Spinal cord (tissue), 10 donors: ENCODE data around the gene CFD. TPM values are rescaled to one million over a fixed set of nuclear protein-coding genes. Genes with fewer than 3 reads are reported as not detected.

Source experiments
- DNase-seq, 6 donors: peaks; one replicate each; pipeline versions ENCODE4 v3.0.0 to v3.0.0-alpha.2; 2013 to 2015; ENCODE audit warnings: low spot score in 6 of 6, low read depth in 4 of 6
- H3K27ac ChIP-seq: one replicate; pipeline ENCODE4 v1.5.1; 2013; ENCODE audit warnings: low read depth, low read length, control low read depth
- H3K27me3 ChIP-seq: one replicate; pipeline ENCODE4 v1.6.1; 2013; ENCODE audit warnings: low read length; ENCODE audit not compliant: control insufficient read depth, insufficient read depth
- H3K36me3 ChIP-seq: one replicate; pipeline ENCODE4 v1.6.1; 2013; ENCODE audit warnings: low read length; ENCODE audit not compliant: control insufficient read depth, insufficient read depth
- H3K4me1 ChIP-seq: one replicate; pipeline ENCODE4 v1.6.1; 2013; ENCODE audit warnings: low read length; ENCODE audit not compliant: control insufficient read depth, insufficient read depth
- H3K4me3 ChIP-seq: one replicate; pipeline ENCODE4 v1.5.1; 2013; ENCODE audit warnings: low read depth, low read length, control low read depth
- H3K9me3 ChIP-seq: one replicate; pipeline ENCODE4 v1.6.1; 2013; ENCODE audit warnings: low read length; ENCODE audit not compliant: control insufficient read depth, insufficient read depth
- WGBS: methylation state at CpG from one replicate; pipeline ENCODE4 v1.1.5; 2013; ENCODE audit warnings: missing lambda C conversion rate; ENCODE audit not compliant: insufficient coverage; 5-methylcytosine and 5-hydroxymethylcytosine counted together
- polyA plus RNA-seq, 2 donors: library from polyadenylated mRNA; unstranded; fragments of 120-200 nt; gene quantifications; one replicate each; pipeline ENCODE4 v1.2.1, GENCODE V29; 2013; ENCODE audit not compliant: insufficient read length in 2 of 2
- total RNA-seq, 2 donors: library from RNA; depleted of rRNA in 1 of 2; stranded (reverse); fragments of 120-200 nt in 1 of 2; fragments of >200 nt in 1 of 2; gene quantifications; one replicate each; pipeline versions ENCODE4 v1.2.3 to v1.2.4, GENCODE V29; 2013 to 2014
- donor health status: healthy.

The CFD gene
- total and polyA plus RNA-seq, 4 donors: 2.8 to 6.5 (median 4.6) TPM

DNA sequence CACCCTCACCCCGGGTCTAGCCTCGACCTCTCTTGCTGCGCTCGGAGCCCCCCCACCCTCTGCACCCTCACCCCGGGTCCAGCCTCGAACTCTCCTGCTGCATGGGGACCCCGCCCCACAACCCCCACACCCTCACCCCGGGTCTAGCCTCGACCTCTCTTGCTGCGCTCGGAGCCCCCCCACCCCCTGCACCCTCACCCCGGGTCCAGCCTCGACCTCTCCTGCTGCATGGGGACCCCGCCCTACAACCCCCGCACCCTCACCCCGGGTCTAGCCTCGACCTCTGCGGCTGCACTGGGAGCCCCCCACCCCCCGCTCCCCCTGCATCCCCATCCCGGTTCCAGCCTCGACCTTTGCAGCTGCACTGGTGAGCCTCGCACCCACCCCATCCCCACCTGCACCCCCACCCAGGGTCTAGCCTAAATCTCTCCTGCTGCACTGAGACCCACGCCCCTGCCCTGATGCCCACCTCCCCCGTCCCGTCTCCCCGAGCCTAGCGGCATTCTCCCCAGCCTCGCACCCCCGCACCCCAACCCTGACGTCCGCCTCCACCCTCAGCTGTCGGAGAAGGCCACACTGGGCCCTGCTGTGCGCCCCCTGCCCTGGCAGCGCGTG is 1.8 kb downstream of the CFD start:
- Histone ChIP-seq H3K36me3 (peaks cover 20% of the 10 kb centered on the region), H3K9me3 (no peaks in the 10 kb centered on the region), H3K27me3 (peaks cover 40% of the 10 kb centered on the region), H3K4me1 (peaks cover 10% of the 10 kb centered on the region), H3K27ac (no peak overlapping the region), H3K4me3 (no peak overlapping the region)
- 61% methylated on average over 23 of the region's 35 CpGs for WGBS
- DNase-seq: no peak

DNA sequence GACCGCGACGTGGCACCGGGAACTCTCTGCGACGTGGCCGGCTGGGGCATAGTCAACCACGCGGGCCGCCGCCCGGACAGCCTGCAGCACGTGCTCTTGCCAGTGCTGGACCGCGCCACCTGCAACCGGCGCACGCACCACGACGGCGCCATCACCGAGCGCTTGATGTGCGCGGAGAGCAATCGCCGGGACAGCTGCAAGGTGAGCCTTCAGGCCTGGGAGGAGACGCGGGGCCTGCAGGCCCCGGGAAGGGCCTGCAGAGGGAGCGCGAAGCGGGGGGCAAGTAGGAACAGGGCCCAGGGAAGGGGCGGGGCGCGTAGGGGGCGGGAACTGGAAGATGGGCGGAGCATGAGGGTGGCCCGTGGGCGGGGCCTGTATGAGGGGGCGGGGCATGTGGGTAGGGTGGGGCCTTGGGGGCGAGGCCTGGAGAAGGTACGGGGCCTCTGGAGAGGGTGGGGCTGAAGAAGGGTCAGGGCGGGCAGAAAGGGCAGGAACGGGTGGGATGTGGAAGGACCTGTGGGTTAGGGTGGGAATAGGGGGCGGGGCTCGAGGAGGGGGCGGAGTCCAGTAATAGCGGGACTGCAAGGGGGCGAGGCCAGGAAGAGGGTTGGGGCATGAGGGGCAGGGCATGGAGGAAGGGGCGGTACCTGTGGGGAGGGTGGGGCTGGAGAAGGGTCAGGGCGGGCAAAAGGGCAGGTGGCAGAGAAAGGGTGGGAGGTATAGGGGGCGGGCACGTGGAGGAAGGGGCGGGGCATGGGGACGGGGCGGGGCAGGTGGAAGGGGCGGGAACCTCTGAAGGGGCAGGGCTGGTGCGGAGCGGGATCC is 2.5 kb downstream of the CFD start:
- Histone ChIP-seq H3K9me3 (no peaks in the 10 kb centered on the region), H3K4me3 (no peak overlapping the region), H3K27me3 (peaks cover 40% of the 10 kb centered on the region), H3K36me3 (peaks cover 24% of the 10 kb centered on the region), H3K27ac (no peak overlapping the region), H3K4me1 (peaks cover 12% of the 10 kb centered on the region)
- 12% methylated on average over 57 of the region's 60 CpGs for WGBS
- DNase-seq: peak in 1 of 6 donors; percentile 32

DNA sequence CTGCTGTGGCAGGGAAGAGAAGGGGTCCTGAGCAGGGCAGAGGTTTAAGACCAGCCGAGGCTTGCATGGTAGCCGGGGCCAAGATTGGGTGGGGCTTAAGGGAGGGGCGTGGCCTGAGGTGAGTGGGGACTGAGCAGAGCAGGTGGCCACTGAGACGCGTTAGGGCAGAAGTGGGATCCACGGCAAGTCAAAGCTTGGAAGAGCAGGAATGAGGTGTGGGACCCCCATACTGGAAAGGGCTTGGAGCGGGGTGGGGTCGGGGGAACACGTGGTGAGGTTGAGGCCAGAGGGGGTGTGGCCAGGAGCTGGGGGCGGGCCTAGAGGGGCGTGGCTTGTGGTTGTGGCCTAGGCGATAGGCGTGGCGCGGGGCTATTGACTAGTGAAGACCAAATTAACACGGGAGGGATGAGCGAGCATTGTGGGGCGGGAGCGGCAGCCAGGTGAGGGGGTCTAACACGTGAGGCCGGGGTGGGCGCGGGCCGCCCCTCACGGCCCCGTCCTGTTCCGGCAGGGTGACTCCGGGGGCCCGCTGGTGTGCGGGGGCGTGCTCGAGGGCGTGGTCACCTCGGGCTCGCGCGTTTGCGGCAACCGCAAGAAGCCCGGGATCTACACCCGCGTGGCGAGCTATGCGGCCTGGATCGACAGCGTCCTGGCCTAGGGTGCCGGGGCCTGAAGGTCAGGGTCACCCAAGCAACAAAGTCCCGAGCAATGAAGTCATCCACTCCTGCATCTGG is 3.3 kb downstream of the CFD start:
- no peaks in the 10 kb centered on the region for H3K9me3 ChIP-seq
- H3K4me1 ChIP-seq: peaks cover 18% of the 10 kb centered on the region
- no peak overlapping the region for H3K27ac ChIP-seq
- no peak overlapping the region for H3K4me3 ChIP-seq
- DNase-seq: peak in 2 of 6 donors; percentile 69 to 71
- H3K27me3 ChIP-seq: peaks cover 40% of the 10 kb centered on the region
- WGBS: 25% methylated on average over 43 of the region's 48 CpGs
- H3K36me3 ChIP-seq: peaks cover 32% of the 10 kb centered on the region

DNA sequence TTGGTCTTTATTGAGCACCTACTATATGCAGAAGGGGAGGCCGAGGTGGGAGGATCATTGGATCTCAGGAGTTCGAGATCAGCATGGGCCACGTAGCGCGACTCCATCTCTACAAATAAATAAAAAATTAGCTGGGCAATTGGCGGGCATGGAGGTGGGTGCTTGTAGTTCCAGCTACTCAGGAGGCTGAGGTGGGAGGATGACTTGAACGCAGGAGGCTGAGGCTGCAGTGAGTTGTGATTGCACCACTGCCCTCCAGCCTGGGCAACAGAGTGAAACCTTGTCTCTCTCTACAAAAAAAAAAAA is 3.8 kb downstream of the CFD start:
- no peak overlapping the region for H3K4me3 ChIP-seq

DNA sequence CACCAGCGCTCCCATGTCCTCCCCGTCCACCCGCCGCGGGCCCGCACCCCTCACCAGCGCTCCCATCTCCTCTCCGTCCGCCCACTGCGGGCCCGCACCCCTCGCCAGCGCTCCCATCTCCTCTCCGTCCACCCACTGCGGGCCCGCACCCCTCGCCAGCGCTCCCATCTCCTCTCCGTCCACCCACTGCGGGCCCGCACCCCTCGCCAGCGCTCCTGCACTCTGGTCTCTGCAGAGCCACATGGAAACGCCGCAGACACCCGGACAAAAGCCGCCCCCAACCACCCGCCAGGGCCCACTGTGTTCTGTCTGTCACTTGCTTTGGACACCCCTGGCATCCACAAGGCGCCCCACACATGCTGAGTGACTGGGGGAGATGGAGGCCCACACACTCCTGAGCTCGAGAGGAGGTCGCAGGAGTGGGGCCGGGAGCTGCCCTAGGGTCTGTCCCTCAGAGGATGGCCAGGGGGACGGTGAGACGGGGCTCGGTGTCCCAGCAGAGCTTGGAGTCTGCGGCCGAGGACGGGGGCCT is 7.4 kb downstream of the CFD start:
- peaks cover 34% of the 10 kb centered on the region for H3K4me1 ChIP-seq
- DNase-seq: no peak
- H3K4me3 ChIP-seq: no peak overlapping the region
- WGBS: 71% methylated on average over 22 of the region's 38 CpGs
- peaks cover 9% of the 10 kb centered on the region for H3K27me3 ChIP-seq
- H3K27ac ChIP-seq: no peak overlapping the region
- H3K9me3 ChIP-seq: no peaks in the 10 kb centered on the region
- peaks cover 73% of the 10 kb centered on the region for H3K36me3 ChIP-seq

More for the DNA sequence above, 3.8 kb downstream of the CFD start:
- H3K36me3 ChIP-seq: peaks cover 37% of the 10 kb centered on the region
- WGBS: no CpG with 5 or more reads among the region's 7 CpGs
- no peak overlapping the region for H3K27ac ChIP-seq
- DNase-seq: no peak
- H3K9me3 ChIP-seq: no peaks in the 10 kb centered on the region
- peaks cover 39% of the 10 kb centered on the region for H3K27me3 ChIP-seq
- peaks cover 23% of the 10 kb centered on the region for H3K4me1 ChIP-seq

DNA sequence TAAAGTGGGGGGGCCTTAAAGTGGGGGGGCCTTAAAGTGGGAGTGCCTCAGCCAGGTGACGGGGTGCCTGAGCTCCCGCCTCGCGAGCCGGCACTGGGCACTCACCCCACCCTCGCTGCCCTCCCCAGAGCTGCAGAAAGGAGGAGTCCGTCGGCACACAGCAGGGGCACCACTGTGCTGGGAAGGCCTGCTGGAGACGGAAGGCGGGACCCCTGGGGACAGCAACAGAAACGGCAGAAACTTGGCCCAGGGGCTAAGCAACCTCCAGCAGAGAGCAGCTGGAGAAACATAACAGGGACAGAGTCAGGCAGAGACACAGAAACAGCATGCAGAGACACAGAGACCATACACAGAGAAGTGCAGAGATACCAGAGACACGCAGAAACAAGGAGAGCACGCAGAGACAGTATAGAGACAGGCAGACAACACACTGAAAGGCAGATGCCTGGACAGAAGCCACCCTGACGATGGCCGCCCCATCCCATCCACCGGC is 7.9 kb downstream of the CFD start:
- Histone ChIP-seq H3K4me1 (peaks cover 34% of the 10 kb centered on the region), H3K27me3 (peaks cover 8% of the 10 kb centered on the region)
- DNase-seq: peak in 2 of 6 donors; percentile 49 to 69

DNA sequence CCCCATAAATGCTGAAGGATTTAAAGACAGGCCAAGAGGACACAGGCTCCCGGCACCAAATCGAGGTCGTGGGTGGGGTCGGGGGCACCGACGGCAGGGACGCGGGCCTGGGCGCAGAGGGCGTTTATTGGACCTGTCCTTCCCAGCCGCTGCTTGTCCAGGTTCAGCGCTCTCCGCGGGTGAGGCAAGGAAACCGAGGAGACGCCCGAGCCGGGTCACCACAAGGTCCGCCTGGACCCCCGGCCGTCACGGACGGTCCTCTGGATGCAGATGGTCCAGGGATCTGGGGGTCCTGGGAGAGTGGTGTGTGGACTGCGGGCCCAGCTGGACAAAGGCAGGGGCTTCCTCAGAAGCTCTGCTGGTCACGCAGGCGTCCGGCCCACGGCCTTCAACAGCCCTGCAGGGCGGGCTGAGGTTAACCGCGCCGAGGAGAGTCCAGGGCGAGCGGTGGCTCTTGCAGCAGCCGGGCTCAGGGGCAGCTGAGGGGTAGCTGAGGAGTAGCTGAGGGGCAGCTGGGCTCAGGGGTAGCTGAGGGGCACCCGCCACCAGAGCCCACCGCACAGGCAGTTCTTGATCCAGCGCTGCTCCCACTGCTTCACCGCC is 8.5 kb downstream of the CFD start:
- Histone ChIP-seq H3K4me1 (peaks cover 28% of the 10 kb centered on the region), H3K27ac (no peak overlapping the region), H3K36me3 (peaks cover 83% of the 10 kb centered on the region), H3K4me3 (no peak overlapping the region), H3K9me3 (no peaks in the 10 kb centered on the region), H3K27me3 (peaks cover 5% of the 10 kb centered on the region)
- no peak for DNase-seq
- 88% methylated on average over 35 of the region's 39 CpGs for WGBS

More for the DNA sequence above, 7.9 kb downstream of the CFD start:
- Histone ChIP-seq H3K27ac (no peak overlapping the region), H3K9me3 (no peaks in the 10 kb centered on the region), H3K4me3 (no peak overlapping the region), H3K36me3 (peaks cover 78% of the 10 kb centered on the region)
- WGBS: 49% methylated on average over 16 of the region's 16 CpGs

DNA sequence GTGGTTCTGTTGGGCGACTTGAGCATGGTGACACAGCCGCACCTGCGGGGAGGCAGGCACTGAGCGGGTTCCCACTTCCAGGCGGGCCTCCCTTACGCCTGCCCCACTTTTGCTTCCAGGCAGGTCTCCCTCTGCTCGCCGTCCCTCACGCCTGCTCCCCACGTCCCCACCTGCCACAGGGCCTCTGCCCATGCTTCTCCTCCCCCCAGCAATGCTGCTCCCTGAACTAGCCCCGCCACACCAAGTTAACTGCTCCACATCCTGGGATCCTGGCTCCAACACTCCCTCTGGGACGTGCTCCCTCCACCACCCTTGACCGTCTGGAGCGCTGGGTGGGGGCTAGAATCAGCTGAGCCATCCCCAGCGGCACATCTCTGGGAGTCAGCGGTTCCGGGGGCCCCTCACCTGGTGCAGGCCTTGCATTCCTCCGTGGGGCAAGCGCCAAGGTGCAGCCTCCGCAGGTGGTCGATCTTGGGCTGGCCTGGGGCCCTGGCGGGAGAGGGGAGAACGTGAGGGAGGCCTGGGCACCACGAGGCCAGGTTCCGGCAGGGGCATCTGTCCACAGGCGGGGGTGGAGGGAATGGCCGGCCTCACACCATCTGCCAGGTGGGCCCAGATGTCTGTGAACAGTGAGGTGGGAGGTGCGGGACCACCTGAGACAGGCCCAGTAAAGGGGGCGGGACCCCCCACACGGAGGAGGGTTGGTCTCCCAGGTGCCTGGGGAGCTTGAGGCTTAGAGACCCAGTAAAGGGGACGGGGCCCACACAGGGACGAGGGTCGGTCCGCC is 9.2 kb downstream of the CFD start:
- H3K9me3 ChIP-seq: no peaks in the 10 kb centered on the region
- no peak overlapping the region for H3K27ac ChIP-seq

More for the DNA sequence above, 9.2 kb downstream of the CFD start:
- peaks cover 88% of the 10 kb centered on the region for H3K36me3 ChIP-seq
- H3K27me3 ChIP-seq: no peaks in the 10 kb centered on the region
- WGBS: 94% methylated on average over 34 of the region's 34 CpGs
- H3K4me3 ChIP-seq: no peak overlapping the region
- peaks cover 27% of the 10 kb centered on the region for H3K4me1 ChIP-seq
- DNase-seq: no peak
